CD4-positive, alpha-beta T cell treated with Interleukin-6 at 100 ng/mL for 8 hours (primary cell): ENCODE results near the gene ELOVL4.

Experiments
- DNase-seq: peaks from one replicate; pipeline ENCODE4 v3.0.0-alpha.2; 2020; ENCODE audit warnings: mixed read lengths, low spot score

The ELOVL4 gene

DNA sequence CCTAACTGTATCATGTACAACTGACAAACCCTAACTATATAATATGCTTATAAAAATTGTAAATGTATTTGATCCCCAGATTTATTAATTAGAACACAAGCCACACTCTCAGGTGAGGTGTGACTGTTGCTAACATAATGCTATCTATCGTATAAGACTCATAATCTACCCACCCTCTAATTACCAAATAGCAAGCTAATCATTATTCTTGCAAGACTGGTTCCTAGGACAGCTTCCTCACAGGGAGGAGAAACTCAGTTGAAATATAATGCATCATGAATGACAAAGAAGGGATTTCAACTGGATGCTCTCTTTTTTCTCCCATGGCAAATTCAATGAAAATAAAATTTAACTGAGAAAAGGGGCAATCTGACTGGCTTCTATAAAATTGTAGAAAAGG, 35.4 kb downstream of the ELOVL4 start:
- DNase-seq = no peak

DNA sequence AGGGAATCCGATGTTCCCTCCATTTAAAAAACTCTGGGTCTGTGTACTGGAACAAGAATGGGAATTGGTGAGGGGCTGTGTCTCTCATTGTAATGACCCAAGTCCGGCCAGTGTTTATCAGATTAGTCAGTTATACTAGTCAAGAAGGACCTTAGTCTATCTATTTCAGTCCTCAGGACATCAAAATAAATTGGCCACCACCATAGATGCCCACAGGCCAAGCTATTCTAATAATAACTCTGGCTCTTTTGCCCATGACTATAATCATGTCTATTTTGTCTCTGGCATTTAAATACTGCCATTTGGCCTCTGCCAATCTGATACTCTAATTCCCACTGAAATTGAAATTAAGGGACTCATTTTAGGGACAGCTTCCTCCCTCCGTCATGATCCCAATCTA, 37.8 kb downstream of the ELOVL4 start:
- no peak for DNase-seq

DNA sequence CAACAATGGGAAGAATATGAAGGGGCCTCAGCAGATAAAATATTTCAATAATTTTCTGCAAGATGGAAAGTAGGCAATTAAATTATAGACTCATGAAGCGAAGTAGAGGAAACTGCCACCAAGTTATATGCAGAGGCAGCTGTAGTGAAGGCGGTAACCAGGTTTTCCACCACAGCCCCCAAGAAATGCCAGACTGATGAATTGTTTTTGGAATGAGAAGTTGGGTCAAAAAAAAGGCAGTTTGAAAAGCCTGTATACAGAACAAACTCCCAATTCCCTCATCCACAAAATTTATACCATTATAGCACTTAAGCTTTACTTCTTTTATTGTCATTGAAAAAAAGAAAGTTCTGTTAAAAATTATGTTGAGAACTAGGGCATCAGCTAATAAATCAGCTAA, 45.3 kb downstream of the ELOVL4 start:
- no peak for DNase-seq

DNA sequence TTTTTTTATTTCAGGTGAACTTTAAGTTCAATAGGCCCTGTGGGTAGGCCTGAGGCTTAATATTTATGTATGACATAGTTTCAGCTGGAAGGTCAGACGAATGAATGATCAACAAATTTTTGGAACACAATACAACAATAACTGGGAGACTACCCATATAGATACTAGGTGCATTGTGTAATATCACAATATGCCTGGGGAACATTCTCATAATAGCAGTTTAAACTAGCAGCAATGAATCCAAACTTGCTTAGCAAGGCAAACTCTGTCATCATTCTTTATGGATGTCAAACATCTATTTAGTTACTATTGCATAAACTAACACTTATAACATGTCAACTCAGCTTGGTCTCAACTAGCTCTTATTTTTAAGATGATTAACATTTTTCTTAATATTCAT, 49.3 kb downstream of the ELOVL4 start:
- DNase-seq = no peak

DNA sequence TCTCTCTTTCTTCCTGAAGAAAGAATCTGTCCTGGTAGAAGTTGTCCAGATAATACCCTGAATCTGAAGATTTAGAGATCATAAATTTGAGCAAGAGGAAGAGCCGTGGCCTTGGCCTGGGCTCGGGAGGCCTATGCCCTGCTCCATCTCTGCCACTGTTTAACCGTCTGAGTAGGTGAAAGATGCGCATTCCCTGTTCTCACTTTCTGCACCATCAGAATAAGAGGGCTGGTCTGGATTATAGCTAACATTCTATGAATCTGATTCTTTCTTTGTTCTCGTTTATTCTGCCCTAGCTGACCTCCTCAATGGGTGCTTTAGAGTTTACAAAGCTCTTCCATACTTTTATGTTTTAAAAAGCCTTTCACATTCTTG, 51.3 kb downstream of the ELOVL4 start:
- no peak for DNase-seq

DNA sequence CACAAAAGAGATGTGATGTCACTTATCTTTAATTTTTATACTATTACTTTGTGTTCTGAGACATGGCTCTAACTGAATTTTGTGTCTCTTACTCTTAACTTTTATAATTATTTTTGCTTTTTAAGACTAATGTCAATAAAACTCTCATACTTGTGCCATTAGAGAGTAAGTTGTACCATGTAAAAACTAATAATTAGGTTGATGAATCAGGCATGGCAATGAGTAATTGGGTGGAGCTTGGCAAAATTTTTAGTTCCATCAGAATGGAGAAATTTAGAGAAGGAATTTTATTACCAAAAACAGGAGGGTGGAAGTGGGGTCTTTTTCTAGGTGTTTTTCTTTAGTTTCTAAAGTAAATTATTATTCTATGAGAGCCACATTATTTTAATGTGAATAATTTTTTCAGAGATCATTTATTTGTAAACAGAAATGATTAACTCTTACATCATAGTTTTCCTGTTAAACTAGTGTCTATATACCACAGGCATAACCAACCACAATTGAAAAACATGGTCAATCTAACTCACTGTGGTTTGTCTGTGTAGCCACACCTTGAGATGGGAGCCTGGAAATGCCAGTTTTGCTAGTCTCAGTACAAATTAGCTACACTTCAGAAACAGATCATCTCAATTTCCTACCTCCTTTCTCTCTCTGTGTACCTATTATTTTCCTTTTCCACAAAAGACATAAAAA, 51.8 kb downstream of the ELOVL4 start:
- DNase-seq = no peak

DNA sequence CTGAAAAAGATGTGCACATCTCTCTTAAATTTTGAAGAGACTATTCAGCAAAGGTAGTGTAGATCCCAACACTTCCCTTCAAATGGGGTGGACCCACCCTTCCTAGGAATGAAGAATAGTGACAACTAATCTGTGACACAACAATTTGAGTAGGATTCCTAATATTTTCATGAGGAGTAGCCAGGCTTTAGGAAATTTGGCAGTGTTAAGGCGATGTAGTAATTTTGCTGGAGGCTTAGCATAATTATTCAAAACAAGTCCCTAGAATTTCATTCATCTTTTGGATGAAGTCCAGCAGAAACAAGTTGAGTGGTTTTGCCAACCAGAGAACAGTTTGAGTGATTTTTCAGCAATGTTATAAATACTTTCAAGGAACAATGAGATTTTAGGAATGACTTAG, 52.4 kb downstream of the ELOVL4 start:
- no peak for DNase-seq

DNA sequence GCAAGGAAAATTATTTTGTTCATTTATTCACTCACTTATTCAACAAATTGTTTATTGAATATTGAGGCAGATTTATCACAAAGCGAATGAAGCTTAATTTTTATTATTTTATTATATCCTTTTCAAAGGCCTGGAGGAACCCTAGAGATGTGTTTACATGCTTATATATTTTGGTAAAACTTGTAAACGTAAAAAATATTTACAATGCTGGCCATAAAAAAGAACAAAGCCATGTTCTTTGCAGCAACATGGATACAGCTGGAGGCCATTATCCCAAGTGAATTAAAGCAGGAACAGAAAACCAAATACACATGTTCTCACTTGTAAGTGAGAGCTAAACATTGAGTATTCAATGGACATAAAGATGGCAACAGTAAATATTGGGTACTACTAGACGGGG, 58.8 kb downstream of the ELOVL4 start:
- DNase-seq = no peak

DNA sequence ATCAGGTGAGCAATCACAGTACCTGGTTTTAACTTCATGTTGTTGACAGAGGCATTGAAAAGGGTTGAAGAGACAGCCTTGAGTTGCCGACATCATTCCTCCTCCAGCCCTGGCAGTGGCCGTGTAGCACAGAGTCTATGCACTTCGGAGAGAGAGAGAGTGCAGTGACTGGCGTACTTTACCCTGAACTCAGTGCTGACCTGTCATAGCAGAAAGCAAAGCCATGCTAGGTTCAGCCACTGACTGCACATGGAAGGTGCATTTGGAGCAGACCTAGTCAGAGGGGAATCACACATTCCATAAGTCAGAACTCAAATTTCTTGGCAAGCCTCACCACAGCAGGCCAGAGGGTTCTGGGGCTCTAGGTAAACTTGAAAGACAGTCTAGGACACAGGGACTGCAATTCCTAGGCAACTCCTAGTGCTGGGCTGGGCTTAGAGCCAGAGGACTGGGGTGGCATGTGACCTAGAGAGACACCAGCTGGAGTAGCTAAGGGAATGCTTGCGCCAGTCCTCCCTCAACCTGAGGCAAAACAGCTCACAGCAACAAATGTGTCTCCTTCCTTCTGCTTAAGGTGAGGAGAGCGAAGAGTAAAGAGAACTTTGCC, 69.1 kb downstream of the ELOVL4 start:
- no peak for DNase-seq

DNA sequence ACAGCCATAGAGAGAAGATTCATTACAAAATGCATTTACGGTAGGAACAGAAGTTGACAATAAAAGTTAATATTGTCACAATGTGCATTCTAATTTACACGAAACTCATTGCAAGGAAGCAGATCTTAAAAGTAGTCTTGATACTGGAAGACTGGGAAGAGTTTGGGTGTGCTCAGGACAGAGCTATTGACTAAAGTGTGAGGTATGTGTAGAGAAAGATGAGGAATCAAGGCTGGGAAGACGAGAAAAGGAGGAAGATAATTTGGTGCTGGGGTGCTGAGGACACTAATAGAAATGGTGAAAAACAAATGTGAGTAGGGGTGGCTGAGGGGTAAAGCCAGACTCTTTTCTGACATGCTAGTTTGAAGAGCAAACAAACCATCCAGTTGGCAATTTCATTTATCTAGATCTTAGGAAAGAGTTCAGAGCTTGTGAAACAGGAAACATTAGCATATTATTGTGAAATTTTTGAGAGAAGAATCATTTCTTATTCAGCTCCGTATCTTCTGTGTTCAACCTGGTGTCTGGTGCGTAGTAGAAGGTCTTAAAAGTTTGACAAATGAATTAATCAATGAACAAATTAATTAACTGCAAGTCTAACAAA, 72.7 kb downstream of the ELOVL4 start:
- no peak for DNase-seq

DNA sequence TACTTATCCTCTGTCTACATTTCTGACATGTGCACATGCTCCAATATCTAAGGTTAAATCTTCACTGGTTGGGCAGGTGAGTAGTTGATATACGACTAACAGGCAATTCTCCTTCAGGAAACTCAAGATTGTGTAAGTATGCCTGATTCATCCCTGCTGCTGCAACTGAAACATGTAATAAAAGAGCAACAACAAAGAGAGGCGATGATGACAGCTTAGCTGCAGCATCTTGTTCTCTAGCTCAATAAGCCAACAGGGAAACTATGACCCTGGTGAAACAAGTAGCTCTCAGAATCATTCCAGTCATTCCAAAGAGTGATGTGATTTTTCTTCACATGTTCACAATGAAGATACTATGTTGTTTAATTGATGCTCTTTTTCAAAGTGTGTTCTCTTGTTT, 74.4 kb downstream of the ELOVL4 start:
- no peak for DNase-seq

DNA sequence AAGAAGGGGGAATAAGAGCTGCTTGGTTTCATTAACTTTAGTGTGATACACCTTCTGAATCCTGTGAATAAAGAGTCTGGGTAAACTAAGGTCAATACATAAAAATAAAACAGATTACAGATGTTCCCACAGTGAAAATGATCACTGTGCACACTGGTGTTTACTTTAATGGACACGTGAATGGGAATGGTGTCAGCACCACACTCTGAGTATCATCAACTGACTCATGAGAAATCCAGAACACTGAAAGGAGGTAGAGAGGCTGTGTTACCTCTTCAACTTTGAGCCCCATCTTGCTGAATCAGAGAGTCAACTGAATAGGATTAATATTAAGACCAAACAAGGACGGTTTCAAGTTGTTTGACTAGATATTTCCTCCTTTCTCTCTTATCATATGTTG, 75.0 kb downstream of the ELOVL4 start:
- DNase-seq = no peak

DNA sequence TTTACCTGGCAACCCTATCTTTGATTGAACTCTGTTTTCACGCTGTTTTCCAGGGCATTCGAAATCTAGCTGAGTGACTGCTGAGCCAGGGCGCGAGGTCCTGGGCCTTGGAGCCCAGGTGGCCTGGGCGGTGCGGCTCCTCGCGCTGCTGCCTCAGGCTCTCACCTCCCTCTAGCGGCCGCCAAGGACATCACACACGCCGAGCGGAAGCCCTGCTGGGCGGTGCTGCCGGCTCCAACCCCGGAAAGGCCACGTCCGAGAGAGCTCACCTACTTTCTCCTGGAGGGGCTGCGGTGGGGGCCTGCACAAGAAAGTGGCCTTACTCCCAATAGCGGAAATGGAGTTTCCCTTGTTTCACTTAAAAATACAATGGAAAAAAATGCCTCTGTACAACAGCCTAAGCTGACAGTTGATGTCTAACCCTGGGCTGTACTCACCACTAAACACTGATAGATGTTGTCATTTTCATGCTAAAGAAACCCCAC, 77.7 kb downstream of the ELOVL4 start:
- peak; percentile 76 for DNase-seq

DNA sequence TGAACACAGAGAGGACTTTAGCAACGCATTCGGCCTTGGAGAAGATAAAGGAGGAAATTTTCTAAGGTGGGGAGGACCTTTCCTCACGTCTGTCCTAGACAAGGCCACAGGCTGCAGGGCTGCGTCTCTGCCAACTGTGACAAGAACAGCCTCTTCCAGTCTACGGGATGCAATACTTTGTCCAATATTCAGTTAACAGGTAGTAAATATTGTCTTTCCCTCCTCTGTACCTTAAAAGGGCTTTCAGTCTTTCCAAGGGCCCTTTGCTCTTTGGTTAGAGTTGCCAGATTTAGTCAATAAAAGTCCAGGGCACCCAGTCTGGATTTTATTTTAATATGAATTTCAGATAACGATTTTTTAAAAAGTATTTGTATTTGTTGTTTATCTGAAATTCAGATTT, 78.2 kb downstream of the ELOVL4 start:
- no peak for DNase-seq

DNA sequence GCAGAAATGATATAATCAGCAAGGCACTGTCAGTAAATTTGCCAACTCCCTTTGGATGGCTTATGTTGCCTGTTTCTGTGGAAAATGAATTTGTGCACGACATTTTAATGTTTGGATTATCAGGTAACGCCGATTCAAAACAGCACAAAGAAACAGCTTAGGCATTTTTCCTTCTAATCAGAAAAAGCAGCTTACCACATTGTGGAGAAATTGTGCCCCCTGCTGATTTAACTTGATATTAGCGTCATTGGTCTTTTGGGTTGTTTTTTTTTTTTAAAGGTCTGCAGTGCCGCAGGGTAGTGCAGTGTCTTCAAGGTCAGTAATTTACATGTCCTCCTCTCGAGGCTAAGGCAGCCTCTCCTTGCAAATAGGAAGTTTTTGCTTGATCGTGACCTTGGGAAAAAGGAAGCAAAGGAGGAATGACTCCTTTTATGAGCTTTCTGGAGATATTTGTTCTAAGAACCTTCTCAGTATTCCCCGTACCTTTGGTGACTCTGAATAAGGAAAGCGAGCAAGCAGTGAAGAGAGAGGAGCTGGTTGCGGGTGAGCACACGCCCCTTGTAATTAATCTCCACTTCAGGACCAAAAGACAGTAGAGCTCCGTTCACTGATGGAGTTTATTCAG, 79.1 kb downstream of the ELOVL4 start:
- DNase-seq = peak; percentile 29
